ENCODE measurements around the gene PDZD2. TPM values are rescaled to one million over a fixed set of nuclear protein-coding genes. Genes with fewer than 3 reads are reported as not detected.
"Not testable (repeated sequence)": the region's sequence is repeated elsewhere in the genome, so short reads cannot be mapped to it uniquely, and the experiment has no call there.

PDZD2 gene
- total RNA-seq, 1 donor from 2014 or later, result 58.5 TPM

DNA sequence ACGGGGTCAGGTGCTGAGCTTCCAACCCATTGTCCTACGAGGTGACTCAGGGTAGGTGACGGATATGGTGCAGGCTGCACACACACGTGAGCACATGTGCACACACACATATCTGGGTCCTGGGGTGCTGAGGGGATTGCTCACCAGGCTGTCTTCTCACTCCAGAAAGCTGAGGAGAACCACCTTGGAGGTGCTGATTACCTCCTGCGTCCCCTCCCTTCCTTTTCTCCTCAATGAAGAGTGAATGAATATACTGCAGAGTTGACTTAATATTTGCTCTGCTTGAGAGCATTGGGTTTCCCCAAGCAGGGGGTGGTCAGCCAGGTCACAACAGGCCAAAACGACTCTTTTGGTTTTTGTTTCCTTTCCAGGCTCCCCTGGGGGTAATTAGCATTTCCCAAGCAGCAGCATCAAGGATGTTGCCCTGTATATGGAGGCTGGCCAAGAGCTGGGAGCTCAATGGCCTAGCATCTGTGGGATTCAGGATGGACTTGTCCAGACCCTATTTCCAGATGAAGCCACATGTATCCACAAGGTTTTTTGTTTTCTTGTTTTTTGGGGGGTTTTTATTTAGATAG is 49.7 kb downstream of the PDZD2 start:
- DNase-seq (ENCODE audit: low spot score), result no peak

DNA sequence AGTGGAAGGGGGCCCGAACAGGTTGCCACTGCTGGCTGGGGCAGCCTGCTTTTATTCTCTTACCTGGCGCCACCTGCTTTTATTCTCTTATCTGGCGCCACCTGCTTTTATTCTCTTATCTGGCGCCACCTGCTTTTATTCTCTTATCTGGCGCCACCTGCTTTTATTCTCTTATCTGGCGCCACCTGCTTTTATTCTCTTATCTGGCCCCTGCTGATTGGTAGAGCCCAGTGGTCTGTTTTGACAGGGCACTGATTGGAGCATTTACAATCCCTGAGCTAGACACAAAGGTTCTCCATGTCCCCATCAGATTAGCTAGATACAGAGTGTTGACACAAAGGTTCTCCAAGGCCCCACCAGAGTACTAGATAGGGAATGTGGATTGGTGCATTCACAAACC is 52.5 kb downstream of the PDZD2 start:
- DNase-seq (ENCODE audit: low spot score), result not testable (repeated sequence)

DNA sequence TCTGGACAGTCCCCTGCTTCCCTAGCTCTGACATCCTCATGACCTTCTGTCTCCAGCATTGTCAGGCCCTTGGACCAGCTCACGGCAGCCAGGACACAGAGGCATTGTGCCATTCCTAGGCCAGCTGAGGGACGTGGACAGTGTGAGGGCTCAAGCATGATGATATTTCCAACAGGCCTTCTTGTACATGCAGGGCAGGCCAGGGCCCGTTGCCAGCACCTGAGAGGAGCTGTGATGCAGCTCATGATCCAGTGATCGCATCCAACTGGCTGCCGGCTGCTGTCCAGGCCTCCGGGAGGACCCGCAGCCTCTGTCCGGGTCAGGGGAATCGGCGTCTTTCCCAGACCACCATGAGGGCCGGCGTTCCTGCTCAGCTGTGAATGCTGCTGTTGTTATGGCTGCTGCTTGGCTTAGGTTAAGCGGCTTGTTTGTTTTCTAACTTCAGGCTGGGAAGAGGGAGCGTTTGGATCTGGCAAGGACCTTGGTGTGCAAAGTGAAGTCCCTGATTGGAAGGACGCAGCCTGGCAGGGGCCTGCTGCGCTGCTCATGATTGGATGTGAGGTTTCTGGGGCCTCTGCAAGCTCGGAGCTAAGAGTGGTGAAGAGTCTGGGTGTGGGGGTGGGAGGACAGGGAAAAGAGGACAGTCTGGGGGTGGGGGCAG is 53.8 kb downstream of the PDZD2 start:
- DNase-seq (ENCODE audit: low spot score), result no peak

GRCh38 chr5:31698673-31699072 is 59.7 kb downstream of the PDZD2 start:
- DNase-seq (ENCODE audit: low spot score), result no peak

- no peak for DNase-seq (ENCODE audit: low spot score)
These were observed 62.8 kb downstream of the PDZD2 start for GRCh38 chr5:31701642-31702299.

GRCh38 chr5:31702712-31703111 is 63.8 kb downstream of the PDZD2 start:
- DNase-seq (ENCODE audit: low spot score), result no peak

GRCh38 chr5:31703757-31704156 is 64.8 kb downstream of the PDZD2 start:
- no peak for DNase-seq (ENCODE audit: low spot score)

GRCh38 chr5:31706186-31706585 is 67.3 kb downstream of the PDZD2 start:
- DNase-seq (ENCODE audit: low spot score), result no peak

DNA sequence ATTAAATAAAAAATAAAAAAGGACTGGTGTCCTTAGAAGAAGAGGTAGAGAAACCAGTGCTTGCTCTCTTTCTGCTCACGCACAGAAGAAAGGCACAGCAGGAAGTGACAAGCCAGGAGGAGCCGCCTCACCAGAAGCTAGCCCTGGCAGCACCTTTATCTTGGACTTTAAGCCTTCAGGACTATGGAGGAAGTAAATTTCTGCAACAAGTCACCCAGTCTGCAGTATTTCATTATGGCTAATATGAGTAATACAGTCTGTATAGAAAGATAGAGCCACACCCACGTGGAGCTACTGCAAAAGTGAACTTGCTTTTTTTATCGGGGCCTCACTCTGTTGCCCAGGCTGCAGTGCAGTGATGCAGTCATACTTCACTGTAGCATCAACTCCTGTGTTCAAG is 68.4 kb downstream of the PDZD2 start:
- DNase-seq (ENCODE audit: low spot score), result no peak

DNA sequence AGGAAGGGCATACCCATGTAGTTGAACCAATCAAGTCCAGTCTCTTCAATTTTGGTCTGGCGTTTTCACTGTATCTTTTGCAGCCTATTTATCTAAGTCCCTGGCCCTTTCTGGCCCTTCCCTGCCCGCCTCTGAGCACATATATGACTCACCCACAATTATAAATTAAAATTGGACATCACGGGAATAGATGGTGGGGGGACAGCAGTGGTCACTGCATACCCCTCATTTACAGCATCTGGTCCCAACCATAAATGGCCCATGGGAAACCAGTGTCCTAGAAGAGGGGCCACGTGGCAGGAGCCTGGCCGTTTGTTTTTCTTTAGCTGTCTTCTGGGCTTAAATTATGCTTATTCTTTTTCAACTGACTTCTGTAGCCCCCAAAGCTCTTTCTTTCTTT is 69.2 kb downstream of the PDZD2 start:
- DNase-seq (ENCODE audit: low spot score), result no peak

DNA sequence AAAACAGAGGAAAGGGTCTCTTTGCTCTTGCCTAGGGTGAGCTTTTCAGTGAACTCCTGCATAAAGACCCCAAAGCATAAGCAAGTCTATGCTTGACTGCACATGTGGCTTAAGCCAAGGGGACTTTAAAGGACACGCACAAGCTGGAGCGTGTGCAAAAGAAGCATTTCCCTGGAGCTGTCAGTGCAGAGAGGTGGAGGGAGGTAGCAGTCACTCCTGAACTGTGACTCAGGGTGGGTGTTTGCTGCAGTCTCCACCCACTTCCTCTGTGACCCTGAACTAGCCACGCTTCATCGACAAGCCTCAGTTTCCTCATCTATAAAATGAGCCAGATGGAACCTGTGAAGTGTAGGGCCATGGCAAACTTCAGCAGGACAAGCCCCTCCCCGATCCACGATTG is 72.4 kb downstream of the PDZD2 start:
- DNase-seq (ENCODE audit: low spot score), result no peak

GRCh38 chr5:31711935-31712592 is 73.1 kb downstream of the PDZD2 start:
- no peak for DNase-seq (ENCODE audit: low spot score)

DNA sequence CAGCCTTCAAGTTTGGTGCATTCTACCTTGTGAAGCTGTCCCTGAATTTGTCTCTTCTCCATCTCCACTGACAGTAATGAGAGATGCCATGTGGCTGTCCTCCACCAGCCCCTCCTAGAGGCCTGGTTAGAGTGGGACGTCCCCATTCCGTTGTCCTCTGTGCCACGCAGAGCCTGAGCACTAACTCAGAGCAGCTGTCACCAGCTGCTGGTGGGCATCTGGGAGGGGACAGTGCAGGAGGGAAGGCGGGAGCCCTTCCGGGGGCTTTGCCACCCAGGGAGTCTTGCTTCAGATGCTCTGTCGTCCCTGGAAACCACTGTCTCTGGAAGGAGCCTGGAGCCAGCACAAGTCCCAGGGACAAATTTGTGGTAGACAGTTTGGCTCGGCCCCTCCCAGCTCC is 78.6 kb downstream of the PDZD2 start:
- DNase-seq (ENCODE audit: low spot score), result no peak

DNA sequence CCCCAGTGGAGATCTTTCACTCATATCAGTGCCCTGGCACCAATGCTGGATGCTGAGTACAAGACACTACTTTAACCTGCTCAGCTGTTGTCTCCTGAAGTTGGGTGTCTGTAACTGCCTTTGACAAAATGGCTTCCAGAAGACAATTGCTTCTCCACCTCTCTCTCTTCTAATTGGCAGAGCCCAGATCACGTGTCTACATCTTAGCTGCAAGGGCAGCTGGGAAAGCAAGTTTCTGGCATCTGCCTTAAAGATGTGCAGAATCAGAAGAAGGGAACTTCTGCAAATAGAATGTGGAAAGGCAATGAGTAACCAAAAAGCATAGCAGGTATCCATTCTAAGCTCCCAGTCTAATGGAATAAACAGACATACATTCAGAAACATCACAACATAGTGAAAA is 81.1 kb downstream of the PDZD2 start:
- DNase-seq (ENCODE audit: low spot score), result no peak

GRCh38 chr5:31720811-31721345 is 81.9 kb downstream of the PDZD2 start:
- no peak for DNase-seq (ENCODE audit: low spot score)

- no peak for DNase-seq (ENCODE audit: low spot score)
These were observed 83.2 kb downstream of the PDZD2 start for GRCh38 chr5:31722111-31722510.

GRCh38 chr5:31725996-31726395 is 87.1 kb downstream of the PDZD2 start:
- no peak for DNase-seq (ENCODE audit: low spot score)

- no peak for DNase-seq (ENCODE audit: low spot score)
These were observed 88.0 kb downstream of the PDZD2 start for GRCh38 chr5:31726952-31727351.

DNA sequence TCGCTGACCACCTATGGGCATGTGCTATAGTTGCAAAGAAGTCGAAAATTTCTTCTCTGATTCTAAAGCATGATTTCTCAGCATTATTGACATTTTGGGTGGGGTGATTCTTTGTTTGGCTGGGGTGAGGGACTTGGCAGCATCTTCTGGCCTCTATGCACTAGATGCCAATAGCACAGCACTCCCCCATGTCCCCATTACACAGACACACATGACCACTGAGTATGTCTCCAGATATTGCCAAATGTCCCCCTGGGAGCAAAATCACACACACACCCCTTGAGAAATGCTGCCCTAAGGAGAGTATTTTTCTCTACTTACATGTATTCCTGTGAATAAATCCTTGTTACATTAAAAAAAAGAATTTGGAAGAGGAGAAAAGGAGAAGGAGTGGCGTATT is 89.1 kb downstream of the PDZD2 start:
- no peak for DNase-seq (ENCODE audit: low spot score)

DNA sequence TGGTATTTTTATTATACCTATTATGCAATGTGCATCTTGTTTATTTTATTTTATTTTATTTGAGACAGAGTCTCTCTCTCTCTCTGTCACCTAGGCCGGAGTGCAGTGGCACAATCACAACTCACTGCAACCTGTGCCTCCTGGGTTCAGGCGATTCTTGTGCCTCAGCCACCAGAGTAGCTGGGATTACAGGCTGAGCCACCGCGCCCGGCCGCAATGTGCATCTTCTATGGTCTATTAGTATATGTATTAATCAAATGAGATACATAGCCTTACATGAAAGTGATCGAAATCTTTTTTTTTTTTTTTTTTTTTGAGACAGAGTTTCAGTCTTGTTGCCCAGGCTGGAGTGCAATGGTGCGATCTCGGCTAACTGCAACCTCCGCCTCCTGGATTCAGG is 89.9 kb downstream of the PDZD2 start:
- not testable (repeated sequence) for DNase-seq (ENCODE audit: low spot score)

DNA sequence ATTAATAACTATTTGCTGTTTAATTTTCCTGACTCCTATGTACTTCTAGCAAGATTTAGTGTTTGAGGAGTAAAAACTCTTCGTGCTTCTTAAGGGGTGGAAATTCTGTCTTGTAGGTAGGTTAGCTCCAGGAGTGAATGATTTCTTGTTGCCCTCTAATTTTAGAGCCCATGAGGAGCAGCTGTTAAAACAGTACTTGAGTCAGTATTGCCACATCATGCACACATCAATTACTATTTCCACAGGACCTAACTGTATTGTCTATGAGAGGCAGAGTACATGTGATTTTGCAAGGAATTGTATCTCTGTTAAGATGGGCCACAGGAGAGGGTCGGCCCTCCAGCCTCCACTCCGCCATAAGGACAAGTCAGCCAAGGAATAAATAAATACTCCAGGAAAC is 91.2 kb downstream of the PDZD2 start:
- DNase-seq (ENCODE audit: low spot score), result no peak

DNA sequence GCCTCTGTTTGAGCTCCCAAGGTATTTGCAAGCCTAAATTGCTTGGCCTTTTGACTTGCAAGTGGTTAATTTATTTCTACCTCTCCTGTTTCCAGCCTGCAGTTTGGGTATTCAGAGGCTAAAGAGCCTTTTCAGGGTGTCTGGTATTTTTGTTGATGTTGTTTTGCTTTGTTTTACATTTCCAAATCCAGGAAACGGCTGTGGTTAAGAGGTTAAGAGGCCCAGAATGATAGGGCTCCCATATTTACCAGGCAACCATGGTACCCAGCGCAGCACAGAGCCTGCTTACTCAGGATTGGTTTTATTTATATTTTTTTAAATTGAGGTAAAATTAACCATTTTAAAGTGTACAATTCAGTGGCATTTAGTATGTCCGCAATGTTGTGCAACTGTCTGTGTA is 92.1 kb downstream of the PDZD2 start:
- DNase-seq (ENCODE audit: low spot score), result no peak
